OCI-LY3 (cell line): ENCODE data around the gene HIP1.

ENCODE experiments used
- H2AFZ ChIP-seq: fragments of 200-600, 300-600 bp; shearing (Covaris generic); 2 replicates; pipeline ENCODE4 v1.6.0; 2014; ENCODE audit warnings: antibody characterized with exemption, low read depth, low read length
- H3K27ac ChIP-seq: fragments of 200-600, 300-600 bp; sonication (generic); 2 replicates; pipeline ENCODE4 v1.5.1; 2014; ENCODE audit warnings: mild to moderate bottlenecking, low read length, moderate library complexity, mixed read lengths
- H3K27me3 ChIP-seq: fragments of 200-600, 300-600 bp; sonication (generic); 2 replicates; pipeline ENCODE4 v1.6.1; 2014; ENCODE audit warnings: low read depth, low read length, mixed read lengths
- H3K36me3 ChIP-seq: fragments of 200-600, 300-600 bp; sonication (generic); replicated peaks from 2 replicates; pipeline ENCODE3; 2014; ENCODE audit warnings: low read depth, low read length, mixed read lengths
- H3K4me1 ChIP-seq: fragments of 300-600, 200-600 bp; sonication (generic); 2 replicates; pipeline ENCODE4 v1.6.1; 2014; ENCODE audit warnings: low read length, mixed read lengths
- H3K4me2 ChIP-seq: fragments of 200-600, 300-600 bp; sonication (generic); 2 replicates; pipeline ENCODE4 v1.6.1; 2014; ENCODE audit warnings: low read length, mixed read lengths
- H3K4me3 ChIP-seq: fragments of 300-600, 200-600 bp; sonication (generic); 2 replicates; pipeline ENCODE4 v1.5.1; 2014; ENCODE audit warnings: antibody characterized with exemption, mild to moderate bottlenecking, low read length, moderate library complexity
- H3K79me2 ChIP-seq: fragments of 300-600, 200-600 bp; shearing (Covaris generic); 2 replicates; pipeline ENCODE4 v1.6.1; 2014; ENCODE audit warnings: mild to moderate bottlenecking, low read length, mixed read lengths
- H3K9ac ChIP-seq: fragments of 300-600, 200-600 bp; shearing (Covaris generic); 2 replicates; pipeline ENCODE4 v1.6.0; 2014; ENCODE audit warnings: mild to moderate bottlenecking, low read length, moderate library complexity
- H3K9me3 ChIP-seq: fragments of 200-600, 300-600 bp; shearing (Covaris generic); 2 replicates; pipeline ENCODE4 v1.6.1; 2014; ENCODE audit warnings: low read length, mixed read lengths; ENCODE audit not compliant: insufficient read depth
- H4K20me1 ChIP-seq: fragments of 200-600, 300-600 bp; sonication (generic); 2 replicates; pipeline ENCODE4 v1.6.1; 2016; ENCODE audit warnings: low read length, mixed read lengths; ENCODE audit not compliant: insufficient read depth
- CTCF ChIP-seq: fragments of 200-600, 300-600 bp; sonication (generic); IDR thresholded peaks from 2 replicates; pipeline ENCODE4 v1.5.1; 2014; ENCODE audit warnings: antibody characterized with exemption, low read length, low read depth
- EZH2phosphoT487 ChIP-seq: fragments of 200-600 bp; shearing (Covaris generic); IDR thresholded peaks from 2 replicates; pipeline ENCODE4 v1.6.1; 2018; ENCODE audit warnings: antibody characterized with exemption, mixed run types, low read depth

Gene HIP1

GRCh38 chr7:75650062-75650461, 88.7 kb downstream of the HIP1 start:
- no peak overlapping the region for H3K4me3 ChIP-seq
- H3K4me1 ChIP-seq, result no peaks in the 10 kb centered on the region
- no peaks in the 10 kb centered on the region for H4K20me1 ChIP-seq
- H3K27me3 ChIP-seq, result no peaks in the 10 kb centered on the region
- H2AFZ ChIP-seq, result no peak overlapping the region
- no peak for TF ChIP-seq CTCF
- TF ChIP-seq EZH2phosphoT487, result no peak
- no peaks in the 10 kb centered on the region for H3K36me3 ChIP-seq
- no peaks in the 10 kb centered on the region for H3K9me3 ChIP-seq
- H3K4me2 ChIP-seq, result no peak overlapping the region
- no peak overlapping the region for H3K9ac ChIP-seq
- no peak overlapping the region for H3K27ac ChIP-seq
- H3K79me2 ChIP-seq, result no peaks in the 10 kb centered on the region

- no peak overlapping the region for H3K4me2 ChIP-seq
- H3K9ac ChIP-seq, result no peak overlapping the region
- no peaks in the 10 kb centered on the region for H3K9me3 ChIP-seq
Measured at GRCh38 chr7:75649462-75649861, 89.3 kb downstream of the HIP1 start.

GRCh38 chr7:75647709-75648438, 90.9 kb downstream of the HIP1 start:
- Histone ChIP-seq H3K4me3 (no peak overlapping the region), H3K27me3 (no peaks in the 10 kb centered on the region), H4K20me1 (no peaks in the 10 kb centered on the region), H3K9ac (no peak overlapping the region), H2AFZ (no peak overlapping the region), H3K36me3 (no peaks in the 10 kb centered on the region), H3K9me3 (no peaks in the 10 kb centered on the region), H3K4me1 (no peaks in the 10 kb centered on the region), H3K4me2 (no peak overlapping the region), H3K27ac (no peak overlapping the region), H3K79me2 (no peaks in the 10 kb centered on the region)
- TF ChIP-seq CTCF (no peak), EZH2phosphoT487 (no peak)

More at GRCh38 chr7:75649462-75649861, 89.3 kb downstream of the HIP1 start:
- Histone ChIP-seq H3K4me3 (no peak overlapping the region), H3K27me3 (no peaks in the 10 kb centered on the region), H3K79me2 (no peaks in the 10 kb centered on the region), H2AFZ (no peak overlapping the region), H4K20me1 (no peaks in the 10 kb centered on the region), H3K27ac (no peak overlapping the region), H3K36me3 (no peaks in the 10 kb centered on the region), H3K4me1 (no peaks in the 10 kb centered on the region)
- no peak for TF ChIP-seq CTCF
- TF ChIP-seq EZH2phosphoT487, result no peak

DNA sequence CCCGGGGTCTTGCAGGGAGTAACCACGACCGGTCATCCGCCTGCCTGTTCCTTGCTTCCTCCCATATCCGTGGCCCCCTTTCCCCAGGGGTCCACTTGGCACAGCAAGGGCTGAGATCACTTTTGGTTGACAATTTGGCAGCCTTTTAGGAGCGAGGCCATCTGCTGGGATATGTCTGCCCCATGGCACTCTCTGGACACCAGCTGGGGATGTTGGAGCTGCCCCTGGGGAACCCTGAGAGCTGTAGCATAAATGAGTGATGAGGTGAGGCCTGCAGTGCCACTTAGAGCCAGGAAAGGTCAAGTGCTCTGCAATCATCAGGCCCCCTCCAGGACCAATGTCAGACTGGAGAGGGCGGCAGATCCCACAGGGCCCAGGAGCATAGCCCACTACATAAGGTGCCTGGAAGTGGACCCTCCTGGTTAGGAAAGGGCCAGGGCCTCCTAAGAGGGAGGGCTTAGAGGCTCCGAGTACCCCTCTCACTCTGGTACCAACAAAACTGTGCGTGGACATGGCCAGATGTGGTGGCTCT, 92.1 kb downstream of the HIP1 start:
- no peaks in the 10 kb centered on the region for H3K4me1 ChIP-seq
- no peak overlapping the region for H3K4me3 ChIP-seq
- H3K9me3 ChIP-seq, result no peaks in the 10 kb centered on the region
- H3K9ac ChIP-seq, result no peak overlapping the region
- no peaks in the 10 kb centered on the region for H4K20me1 ChIP-seq
- no peak overlapping the region for H3K4me2 ChIP-seq
- H3K27ac ChIP-seq, result no peak overlapping the region
- H3K79me2 ChIP-seq, result no peaks in the 10 kb centered on the region
- no peaks in the 10 kb centered on the region for H3K36me3 ChIP-seq
- no peak for TF ChIP-seq EZH2phosphoT487
- no peak overlapping the region for H2AFZ ChIP-seq
- H3K27me3 ChIP-seq, result no peaks in the 10 kb centered on the region
